NAMALWA (cell line): ENCODE data around the gene NECAB3.
"Not testable (repeated sequence)": the region's sequence is repeated elsewhere in the genome, so short reads cannot be mapped to it uniquely, and the experiment has no call there.

Experiments used
- DNase-seq: peaks from one replicate; pipeline ENCODE4 v3.0.0-alpha.2; 2015; ENCODE audit warnings: low spot score

The NECAB3 gene

DNA sequence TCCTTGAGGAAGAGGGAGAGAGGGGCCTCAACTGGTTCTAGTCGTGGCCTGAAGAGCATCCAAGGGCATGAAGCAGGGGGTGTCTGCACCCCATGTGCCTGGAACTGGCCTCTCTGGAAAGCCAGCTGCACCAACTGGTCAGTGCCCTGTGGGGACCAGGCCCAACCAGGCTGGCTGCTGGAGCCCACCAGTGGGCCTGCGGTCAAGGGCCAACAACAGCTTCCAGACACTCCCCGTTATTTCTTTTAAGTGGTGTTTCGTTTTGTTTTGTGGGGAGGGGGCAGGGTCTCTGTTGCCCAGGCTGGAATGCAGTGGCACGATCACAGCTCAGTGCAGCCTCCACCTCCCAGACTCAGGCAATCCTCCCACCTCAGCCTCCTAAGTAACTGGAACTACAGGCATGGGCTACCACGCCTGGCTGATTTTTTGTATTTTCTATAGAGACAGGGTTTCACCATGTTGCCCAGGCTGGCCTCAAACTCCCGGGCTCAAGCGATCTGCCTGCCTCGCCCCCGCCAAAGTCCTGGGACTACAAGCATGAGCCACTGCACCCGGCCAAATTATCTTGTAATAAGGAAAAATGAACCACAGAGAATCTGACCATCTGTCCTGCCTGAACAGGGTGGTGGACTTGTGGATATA, 24.0 kb downstream of the NECAB3 start:
- no peak for DNase-seq

DNA sequence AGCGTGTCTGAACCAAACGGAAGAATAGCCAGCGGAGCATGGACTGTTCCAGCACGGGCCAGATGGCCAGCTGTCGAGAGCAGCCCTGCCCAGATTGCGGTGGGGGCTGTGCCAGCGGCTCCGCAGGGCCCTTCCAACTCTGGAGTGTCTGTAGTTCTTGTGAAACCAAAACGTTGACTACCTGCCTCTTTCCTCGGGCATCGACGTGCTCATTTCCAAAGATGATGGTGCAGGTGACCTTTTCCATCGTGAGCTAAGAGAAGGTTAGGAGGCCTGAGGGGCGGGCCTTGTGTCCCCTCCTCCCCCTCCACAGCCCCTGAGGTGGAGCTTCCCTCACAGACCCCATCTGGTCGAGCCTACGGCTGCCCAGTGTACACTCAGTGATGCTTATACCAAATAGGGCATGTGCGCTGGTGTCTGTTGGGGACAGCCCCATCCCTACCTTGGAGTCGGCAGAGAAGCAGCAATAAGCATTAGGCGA, 25.0 kb downstream of the NECAB3 start:
- no peak for DNase-seq

DNA sequence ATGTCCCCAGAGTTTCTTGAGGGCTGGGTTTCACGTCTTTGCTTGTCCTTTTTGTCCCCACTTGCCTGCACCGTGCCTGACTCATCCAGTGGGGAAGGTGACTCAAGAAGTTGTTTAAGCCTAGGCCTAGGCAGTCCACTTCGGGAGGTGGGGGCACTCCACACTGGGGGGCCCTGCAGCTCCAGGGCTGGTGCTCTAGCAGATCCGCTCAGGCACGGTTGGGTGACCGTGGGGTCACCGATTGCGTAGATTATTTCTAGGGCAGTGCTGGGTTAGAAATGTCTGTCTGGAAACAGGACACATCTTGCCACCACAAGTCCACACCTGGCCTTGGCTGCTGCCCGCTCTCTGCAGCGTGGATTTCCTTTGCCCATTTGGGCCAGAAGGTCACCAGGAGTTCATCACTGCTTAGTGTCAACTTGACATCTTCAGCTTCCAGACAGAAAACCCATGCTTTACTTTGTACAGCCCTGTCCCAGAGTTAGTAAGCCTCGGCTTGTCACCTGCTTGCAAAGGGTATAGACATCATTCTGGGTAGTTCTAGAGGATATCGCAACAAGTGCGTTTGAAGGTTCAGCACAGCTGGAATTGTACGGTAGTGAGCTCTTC, 25.7 kb downstream of the NECAB3 start:
- no peak for DNase-seq

DNA sequence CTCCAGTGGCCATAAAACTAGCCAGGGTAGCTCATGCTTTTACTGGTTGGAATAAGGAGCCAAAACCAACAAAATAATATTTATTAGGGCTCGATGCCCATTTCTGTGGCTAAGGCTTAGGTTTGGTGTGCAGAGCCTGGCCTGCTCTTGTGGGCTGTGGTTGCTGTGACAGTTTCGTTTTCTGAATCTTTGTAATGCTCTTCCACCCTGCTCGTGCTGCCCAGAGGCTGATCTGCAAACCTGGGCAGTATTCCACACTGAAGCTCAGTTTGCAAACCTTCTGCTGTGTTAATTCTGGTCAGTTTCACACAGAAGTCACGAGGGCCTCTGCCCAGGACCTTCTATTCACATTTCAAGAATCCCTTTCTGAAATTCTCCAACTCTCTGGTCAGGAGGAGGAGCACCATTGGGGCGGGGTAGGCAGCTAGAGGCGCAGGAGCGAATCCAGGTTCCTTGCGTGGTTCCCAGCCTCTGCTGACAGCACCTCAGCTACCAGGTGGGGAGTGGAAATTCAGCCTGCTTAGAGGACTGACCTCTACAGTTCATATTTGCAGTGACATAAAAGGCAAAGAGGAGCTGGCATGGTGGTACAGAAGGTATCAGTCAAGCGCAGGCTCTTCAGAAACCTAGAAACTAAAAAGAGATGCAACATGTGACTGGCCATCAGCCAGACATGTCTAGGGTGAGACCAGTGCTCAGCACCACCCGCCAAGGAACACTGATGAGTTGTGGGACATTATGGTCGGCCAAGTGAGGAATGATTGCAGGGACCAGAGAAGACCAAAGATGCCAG, 26.4 kb downstream of the NECAB3 start:
- DNase-seq, result no peak

DNA sequence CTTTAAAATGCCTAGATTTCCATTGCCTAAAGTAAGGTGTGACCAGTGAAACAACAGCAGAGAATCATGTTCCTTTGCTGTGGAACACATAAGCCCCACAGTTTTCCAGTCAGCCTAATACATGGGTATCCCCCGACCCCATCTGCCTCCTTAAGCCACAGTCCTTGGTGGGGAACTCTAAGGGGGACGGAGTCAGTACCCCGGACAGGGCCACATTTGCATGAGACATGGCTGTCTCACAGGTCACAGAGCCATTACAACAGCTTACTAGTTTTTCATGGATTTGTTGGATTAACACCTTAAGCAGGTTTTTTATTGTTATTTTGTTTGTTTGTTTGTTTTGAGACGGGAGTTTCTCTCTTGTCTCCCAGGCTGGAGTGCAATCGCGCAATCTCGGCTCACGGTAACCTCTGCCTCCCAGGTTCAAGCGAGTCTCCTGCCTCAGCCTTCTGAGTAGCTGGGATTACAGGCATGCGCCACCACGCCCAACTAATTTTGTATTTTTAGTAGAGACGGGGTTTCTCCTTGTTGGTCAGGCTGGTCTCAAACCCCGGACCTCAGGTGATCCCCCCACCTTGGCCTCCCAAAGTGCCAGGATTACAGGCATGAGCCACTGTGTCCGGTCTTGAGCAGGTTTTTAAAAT, 27.1 kb downstream of the NECAB3 start:
- DNase-seq, result not testable (repeated sequence)

DNA sequence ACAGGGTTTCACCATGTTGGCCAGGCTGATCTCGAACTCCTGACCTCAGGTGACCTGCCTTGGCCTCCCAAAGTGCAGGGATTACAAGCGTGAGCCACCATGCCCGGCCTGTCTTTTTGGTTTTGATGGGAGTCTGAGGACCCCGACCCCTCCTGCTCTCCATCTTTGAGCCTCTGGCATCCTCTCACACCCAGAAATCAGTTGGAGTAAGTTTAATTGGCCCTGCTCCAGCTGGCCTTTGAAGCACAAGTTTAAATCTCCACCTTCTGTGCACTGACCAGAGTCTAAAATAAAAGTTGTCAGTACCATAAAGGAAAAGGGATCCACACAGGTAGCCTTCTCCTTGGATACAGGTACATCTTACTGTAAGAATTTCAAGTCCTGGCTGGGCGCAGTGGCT, 28.0 kb downstream of the NECAB3 start:
- no peak for DNase-seq

DNA sequence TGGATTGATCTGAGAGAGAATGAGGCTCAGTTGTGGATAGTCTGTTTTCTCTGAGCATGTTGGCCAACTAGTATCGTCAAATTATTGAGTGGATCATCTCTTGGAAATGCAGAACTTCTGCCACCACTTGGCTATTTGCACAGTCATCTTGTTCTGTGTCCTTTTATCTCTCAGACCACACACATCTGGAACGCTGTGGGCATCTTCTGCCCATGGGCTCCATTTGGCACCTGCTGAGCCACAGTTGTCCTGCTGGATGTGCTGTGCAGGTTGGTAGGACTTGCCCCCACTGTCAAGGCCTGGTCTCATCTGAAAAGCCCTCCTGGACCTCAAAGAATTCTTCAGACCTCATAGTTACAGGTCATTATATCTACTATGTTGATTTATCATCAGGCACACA, 28.8 kb downstream of the NECAB3 start:
- no peak for DNase-seq

DNA sequence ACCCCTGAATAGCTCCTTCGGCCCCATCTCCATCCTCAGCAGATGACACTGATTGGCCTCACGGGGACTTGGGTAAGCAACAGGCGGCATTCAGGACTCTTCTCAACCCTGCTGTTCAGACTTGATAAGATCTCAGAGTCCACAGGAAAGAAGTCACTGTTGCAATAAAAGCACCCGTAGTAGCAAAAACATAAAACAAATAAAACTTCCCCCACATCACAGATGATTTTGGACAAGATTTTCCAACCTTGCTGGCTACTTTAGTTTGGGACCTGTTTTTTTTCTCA, 29.2 kb downstream of the NECAB3 start:
- no peak for DNase-seq

DNA sequence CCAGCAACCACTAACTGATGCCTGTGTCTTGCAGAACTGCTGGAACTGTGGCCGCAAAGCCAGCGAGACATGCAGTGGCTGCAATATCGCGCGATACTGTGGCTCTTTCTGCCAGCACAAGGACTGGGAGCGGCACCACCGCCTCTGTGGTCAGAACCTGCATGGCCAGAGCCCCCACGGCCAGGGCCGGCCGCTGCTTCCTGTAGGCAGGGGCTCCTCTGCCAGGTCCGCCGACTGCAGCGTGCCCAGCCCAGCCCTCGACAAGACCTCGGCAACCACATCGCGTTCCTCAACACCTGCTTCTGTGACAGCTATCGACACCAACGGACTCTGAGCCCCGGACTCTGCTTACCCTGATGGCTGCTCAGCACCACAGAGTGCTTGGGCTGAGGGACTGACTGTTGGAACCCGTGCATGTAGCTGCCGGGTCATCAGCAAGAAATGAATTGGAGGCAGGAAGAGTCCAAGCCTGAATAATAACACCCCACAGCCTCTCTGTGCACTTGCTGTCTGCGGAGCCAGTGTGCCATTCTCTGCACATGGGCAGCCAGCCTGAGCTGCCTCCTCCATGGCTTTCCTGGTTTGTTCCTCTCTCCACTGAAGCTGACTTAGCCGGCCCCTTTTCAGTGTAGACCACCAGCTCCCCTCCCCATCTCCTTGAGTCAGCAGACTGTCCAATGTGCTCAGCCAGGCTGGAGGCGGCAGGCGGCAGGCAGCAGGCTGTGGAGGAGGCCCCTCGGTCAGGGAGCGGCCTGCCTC, 29.7 kb downstream of the NECAB3 start:
- DNase-seq, result no peak

DNA sequence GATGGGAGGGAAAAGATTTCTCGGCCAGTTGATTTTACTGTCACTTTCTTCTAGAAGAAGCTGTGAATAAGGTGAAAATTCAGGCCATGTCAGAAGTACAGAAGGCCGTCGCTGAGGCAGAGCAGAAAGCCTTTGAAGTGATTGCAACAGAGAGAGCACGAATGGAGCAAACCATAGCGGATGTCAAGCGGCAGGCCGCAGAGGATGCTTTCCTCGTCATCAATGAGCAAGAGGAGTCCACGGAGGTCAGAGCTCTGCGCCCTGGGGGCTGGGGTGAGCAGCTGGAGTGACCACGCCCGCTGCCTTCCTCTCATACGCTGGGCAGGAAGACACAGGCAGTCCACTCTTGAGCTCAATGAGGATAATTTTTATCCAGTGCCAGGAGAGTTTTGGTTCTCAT, 33.9 kb downstream of the NECAB3 start:
- DNase-seq, result no peak

DNA sequence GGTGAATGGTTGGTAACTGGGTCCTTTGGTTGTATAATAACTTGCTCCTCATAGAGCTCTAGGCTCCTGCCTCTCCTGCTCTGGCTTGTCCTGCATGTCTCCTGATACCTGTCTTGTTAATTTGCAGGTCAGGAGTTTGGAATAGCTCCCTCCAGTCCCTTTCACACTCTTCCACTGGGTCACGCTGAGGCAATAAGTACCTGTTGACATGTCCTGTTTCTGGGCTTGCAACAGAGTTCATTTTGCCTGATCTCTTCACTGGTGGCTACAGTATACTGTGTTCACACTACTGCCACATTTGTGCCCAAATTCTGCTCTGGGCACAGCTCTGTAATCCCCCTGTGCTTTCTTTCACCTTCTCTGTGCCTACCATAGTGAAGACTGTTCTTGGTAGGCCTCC, 37.5 kb downstream of the NECAB3 start:
- DNase-seq, result no peak

DNA sequence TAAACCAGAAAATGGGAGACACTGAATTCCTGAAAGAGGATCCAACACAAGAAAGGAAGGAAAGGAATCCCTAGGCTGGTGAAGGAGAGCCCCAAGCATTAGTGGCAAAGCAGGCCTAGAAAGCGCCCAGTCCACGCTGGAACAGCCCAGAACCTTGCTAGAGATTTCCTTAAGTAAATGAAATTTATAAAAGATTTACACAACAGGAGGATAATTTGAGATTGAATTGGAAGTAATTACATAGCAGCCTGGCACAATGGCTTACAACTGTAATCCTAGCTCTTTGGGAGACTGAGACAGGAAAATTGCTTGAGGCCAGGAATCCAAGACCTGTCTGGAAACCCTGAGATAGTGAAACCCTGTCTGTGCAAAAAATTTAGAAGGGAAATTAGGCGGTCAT, 38.9 kb downstream of the NECAB3 start:
- DNase-seq, result no peak

DNA sequence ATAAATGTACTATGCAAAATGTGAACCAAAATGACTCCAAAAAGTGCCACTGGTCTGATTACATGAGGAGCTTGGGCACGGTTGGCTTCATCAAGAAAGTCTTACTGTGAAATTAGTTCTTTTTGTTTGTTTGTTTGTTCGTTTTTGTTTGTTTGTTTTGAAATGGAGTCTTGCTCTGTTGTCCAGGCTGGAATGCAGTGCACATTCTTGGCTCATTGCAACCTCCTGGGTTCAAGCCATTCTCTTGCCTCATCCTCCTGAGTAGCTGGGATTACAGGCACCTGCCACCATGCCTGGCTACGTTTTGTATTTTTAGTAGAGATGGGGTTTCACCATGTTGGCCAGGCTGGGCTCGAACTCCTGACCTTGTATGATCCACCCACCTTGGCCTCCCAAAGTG, 42.3 kb downstream of the NECAB3 start:
- not testable (repeated sequence) for DNase-seq

DNA sequence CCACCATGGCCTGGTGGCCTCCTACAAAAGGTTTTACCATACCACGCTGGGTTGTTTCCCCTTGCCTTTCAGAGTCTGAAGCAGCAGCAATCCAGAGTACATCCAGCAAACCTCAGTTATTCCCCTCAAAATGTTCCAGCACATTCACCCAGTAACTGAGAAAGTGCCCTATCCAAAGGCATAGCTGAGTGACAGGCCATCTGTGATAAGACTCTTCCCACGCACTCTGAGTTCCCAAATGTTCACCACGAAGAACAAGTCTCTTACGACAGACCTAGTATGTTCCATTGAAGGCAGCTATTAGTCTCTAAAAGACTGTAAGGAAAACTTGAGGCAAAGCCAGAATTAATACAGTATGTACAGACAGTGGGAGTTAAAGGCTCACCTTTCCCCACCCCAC, 43.7 kb downstream of the NECAB3 start:
- DNase-seq, result no peak

DNA sequence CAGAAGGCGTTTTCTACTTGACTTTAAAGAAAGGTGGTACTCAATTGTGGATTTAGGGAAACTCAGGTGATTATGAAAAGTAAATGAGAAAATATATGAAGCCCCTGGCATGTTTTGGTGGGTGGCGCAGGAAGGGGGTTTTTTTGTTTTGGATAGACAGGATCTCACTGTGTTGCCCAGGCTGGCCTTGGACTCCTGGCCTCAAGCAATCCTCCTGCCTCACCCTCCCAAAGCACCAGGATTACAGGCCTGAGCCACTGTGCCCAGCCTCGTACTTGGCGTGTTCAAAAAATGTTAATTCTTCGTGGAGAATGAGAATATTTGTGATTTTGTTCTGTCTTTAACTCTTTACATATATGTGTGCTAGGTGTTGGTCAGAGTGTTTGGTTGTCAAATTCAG, 44.2 kb downstream of the NECAB3 start:
- no peak for DNase-seq

DNA sequence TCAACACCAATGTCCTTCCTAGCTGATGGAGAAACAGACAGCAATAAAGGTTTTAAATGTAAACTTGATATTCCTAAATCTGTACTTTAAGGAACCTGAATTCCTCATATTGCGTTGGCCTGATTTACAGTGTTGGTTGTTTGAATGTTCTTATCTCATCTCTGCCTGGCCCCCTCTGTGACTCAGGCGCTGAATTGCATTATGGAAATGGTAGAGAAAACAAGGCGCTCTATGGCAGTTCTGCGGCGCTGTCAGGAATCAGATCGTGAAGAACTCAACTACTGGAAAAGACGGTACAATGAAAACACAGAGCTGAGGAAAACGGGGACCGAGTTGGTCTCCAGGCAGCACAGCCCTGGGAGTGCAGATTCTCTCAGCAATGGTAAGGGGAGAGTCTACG, 44.7 kb downstream of the NECAB3 start:
- no peak for DNase-seq

DNA sequence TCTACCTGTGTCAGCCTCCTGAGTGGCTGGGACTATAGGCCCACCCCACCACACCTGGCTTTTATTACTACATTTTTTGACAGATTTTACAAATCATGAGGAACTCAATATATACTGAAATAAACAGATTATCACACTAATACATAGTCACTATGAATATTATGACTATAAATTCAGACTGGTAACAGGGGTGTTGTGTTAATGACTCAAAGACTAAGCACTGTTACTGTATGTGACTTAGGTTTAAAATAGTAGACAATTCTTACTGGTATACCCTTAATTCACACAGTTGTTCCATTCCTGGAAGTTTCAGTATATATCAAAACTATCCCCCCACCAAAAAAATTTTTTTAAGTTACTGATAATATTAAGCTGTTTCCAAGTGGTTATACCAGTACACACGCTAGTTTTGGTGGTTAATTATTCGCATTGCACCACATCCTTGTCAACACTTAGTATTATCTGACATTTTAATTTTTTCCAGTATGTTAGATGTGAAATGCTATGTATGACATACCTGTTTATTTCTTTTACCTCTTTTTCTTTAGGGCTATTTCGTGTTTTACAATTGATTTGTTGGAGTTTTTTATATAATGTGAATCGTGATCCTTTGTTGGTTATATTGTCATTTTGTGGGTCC, 46.5 kb downstream of the NECAB3 start:
- DNase-seq, result no peak

DNA sequence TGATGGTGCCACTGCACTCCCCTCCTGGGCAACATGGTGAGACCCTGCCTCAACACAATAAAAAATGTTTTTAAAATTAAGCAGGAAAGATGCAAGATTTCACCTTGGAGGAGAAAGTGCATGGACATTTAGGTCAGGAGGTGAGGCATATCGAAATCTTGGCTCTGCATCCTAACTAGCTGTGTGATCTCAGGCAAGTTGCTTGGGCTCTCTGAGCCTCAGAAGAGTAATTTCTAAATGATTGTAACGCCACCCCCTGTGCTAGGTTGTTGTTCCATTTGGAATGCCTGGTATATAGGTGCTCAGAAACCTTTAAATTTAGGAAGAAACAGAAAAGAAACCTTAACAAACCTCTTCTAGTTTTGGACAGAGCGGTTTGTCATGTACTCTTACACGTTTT, 48.0 kb downstream of the NECAB3 start:
- no peak for DNase-seq

DNA sequence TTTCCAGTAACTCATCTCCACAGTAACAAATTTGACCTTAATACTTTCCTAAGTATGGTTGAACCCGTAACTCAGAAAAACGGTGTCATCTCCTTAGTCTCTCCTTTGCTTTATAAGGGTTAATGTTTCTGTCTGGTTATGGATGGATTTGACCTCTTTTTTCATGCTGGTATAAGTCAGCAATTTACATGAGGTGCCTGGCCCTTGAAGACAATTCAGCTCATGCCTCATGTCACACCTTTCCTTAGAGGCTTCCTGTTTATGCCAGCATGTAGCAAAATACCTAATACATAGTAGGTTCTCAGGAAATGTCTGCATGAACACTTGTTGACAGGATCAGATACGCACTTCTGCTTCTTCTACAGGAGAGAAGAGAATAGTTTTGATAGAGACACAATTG, 49.8 kb downstream of the NECAB3 start:
- no peak for DNase-seq

DNA sequence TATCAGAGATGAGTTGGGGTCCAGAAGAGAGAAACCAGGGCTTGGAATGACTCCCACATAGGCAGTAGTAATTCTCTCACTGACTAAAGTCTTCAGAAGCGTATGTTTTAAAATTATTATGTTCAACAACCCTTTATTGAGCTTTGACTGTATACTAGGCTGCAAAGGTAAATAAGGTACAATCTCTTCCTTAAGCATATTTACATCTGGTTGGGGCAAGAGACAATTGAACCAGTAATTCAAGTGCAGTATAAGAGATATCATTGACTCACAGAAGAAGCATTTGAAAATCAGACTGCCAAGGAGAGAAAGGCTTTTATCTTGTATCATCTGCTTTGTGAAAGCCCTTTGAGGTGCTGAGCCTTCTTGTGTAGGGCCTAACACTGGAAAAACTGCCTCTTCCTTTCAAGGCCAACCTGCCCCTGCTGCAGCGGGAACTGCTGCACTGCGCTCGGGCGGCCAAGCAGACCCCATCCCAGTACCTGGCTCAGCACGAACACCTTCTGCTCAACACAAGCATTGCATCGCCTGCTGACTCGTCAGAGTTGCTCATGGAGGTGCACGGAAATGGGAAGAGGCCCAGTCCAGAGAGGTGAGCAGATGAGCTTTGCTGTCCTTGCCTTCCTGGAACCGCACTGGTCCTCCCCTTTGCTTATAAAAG, 51.4 kb downstream of the NECAB3 start:
- DNase-seq, result no peak

DNA sequence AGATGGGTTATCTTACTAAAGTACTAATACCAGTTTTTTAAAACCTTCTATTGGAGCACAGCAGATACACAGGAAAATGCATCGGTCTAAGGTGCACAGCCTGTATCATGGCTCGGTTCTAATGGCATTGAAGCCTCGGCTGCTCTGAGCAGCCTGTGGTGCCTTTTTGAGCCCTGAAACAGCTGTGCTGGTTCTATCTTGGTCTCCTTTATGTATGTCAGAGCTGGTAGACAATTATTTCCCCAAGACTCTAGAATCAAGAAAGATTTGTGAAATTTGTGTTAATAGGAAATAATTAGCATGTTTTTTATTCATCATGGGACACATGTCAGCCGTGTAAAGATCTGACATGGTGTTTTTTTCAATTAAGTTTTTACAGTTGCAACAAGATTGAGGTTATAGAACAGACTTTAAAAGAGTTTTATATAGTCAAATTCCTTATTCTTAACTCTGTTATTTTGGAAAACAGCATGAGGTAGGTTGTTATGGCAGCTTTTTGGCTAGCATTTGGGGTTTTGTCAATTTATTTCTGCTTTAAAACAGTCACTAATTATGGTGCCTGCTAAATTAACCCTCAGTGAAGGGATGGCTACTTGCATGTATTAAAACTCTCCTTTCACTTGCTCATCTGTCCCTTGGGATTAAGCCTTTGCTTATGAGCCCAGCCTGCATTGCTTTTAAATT, 52.4 kb downstream of the NECAB3 start:
- DNase-seq, result no peak
